Measurements from ENCODE around the gene AKAP6.

DNA sequence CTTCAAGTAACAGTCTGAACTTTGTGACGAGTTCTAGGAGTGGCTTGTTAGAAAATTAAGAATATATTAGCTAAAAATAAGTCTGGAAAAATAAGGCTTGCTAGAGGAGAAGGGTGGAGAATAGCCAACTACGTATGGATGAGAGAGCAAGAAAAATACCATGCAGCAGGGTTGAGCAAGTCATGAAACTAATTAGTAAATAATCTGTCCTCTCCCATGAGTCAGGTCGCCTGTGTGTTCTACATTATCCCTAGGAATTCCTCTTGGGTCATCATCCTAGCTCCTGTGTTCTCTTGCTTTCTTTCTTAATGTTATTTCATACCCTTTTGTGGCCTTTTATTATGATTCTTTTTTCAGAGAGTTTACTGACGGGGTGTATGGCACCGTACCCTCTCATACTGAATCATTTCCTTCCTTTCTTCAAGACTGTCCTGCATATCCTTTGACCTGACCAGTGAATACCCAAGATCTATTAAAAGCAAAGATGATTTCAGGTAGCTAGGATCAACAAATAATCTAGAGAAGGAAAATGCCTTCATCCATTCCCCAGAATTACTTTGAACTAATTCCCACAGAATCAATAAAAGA, 432.4 kb downstream of the AKAP6 start:
- TF ChIP-seq POLR2A (IDR thresholded peaks at IDR 0.05; ENCODE audit: low read depth, low read length) = no peak
- no peak for TF ChIP-seq SPI1 (IDR thresholded peaks at IDR 0.05; ENCODE audit: low read depth, low read length)
- TF ChIP-seq POLR2AphosphoS5 (IDR thresholded peaks at IDR 0.05; ENCODE audit: low read depth, low read length) = no peak
- no peak for TF ChIP-seq TAF1 (IDR thresholded peaks at IDR 0.05; ENCODE audit: low read depth, low read length)

All from GM12891 (cell line).